Islet precursor cell (in vitro differentiated cells): ENCODE data around the gene TPCN2.

Experiments
- DNase-seq: peaks from one replicate; pipeline ENCODE4 v3.0.0-alpha.2; 2018

The TPCN2 gene

GRCh38 chr11:69040051-69040450 is 8.7 kb upstream of the TPCN2 start:
- no peak for DNase-seq

GRCh38 chr11:69040581-69041260 is 8.0 kb upstream of the TPCN2 start:
- no peak for DNase-seq

- DNase-seq = no peak
Measured at GRCh38 chr11:69041516-69041915, 7.2 kb upstream of the TPCN2 start.

GRCh38 chr11:69044111-69045013 is 4.4 kb upstream of the TPCN2 start:
- DNase-seq = peak; percentile 91

GRCh38 chr11:69048031-69048693 is 570 bp upstream of the TPCN2 start:
- DNase-seq = no peak

- no peak for DNase-seq
Measured at GRCh38 chr11:69049490-69049867, 747 bp downstream of the TPCN2 start.

GRCh38 chr11:69050592-69051380 is 2.1 kb downstream of the TPCN2 start:
- no peak for DNase-seq

GRCh38 chr11:69051381-69052342 is 2.9 kb downstream of the TPCN2 start:
- DNase-seq = no peak

- DNase-seq = no peak
Measured at GRCh38 chr11:69052343-69053168, 3.8 kb downstream of the TPCN2 start.

- DNase-seq = no peak
Measured at GRCh38 chr11:69053169-69053477, 4.4 kb downstream of the TPCN2 start.

- no peak for DNase-seq
Measured at GRCh38 chr11:69053546-69054396, 5.0 kb downstream of the TPCN2 start.

- no peak for DNase-seq
Measured at GRCh38 chr11:69054397-69055211, 5.9 kb downstream of the TPCN2 start.

GRCh38 chr11:69055212-69055586 is 6.5 kb downstream of the TPCN2 start:
- DNase-seq = no peak

GRCh38 chr11:69055598-69056516 is 7.1 kb downstream of the TPCN2 start:
- no peak for DNase-seq

GRCh38 chr11:69057236-69057635 is 8.5 kb downstream of the TPCN2 start:
- DNase-seq = no peak

GRCh38 chr11:69057801-69058200 is 9.1 kb downstream of the TPCN2 start:
- DNase-seq = no peak

GRCh38 chr11:69058511-69059270 is 10.0 kb downstream of the TPCN2 start:
- no peak for DNase-seq
